Measurements from ENCODE around the gene TBRG4.

The TBRG4 gene

GRCh38 chr7:45053941-45054340 lies 57.6 kb downstream of the TBRG4 start:
- no peaks in the 10 kb centered on the region for H3K9me3 ChIP-seq (ENCODE audit: control insufficient read depth, low read length)
- H2AFZ ChIP-seq: no peak overlapping the region
- H3K4me3 ChIP-seq (ENCODE audit: low read depth, low read length): no peak overlapping the region
- no peak for TF ChIP-seq CTCF (IDR thresholded peaks at IDR 0.05)
- no peaks in the 10 kb centered on the region for H3K27me3 ChIP-seq (ENCODE audit: control insufficient read depth, insufficient read depth, low read length)
- no peaks in the 10 kb centered on the region for H3K79me2 ChIP-seq
- no peak overlapping the region for H3K4me2 ChIP-seq (ENCODE audit: low read length)
- no peaks in the 10 kb centered on the region for H3K4me1 ChIP-seq
- H3K9ac ChIP-seq: no peak overlapping the region
- H3K36me3 ChIP-seq (ENCODE audit: control insufficient read depth, insufficient read depth, low read length): no peaks in the 10 kb centered on the region
- H3K27ac ChIP-seq: no peak overlapping the region

GRCh38 chr7:45053401-45053800 lies 58.1 kb downstream of the TBRG4 start:
- Histone ChIP-seq H3K9me3 (ENCODE audit: control insufficient read depth, low read length) (no peaks in the 10 kb centered on the region), H3K4me3 (ENCODE audit: low read depth, low read length) (no peak overlapping the region), H3K27ac (no peak overlapping the region), H3K27me3 (ENCODE audit: control insufficient read depth, insufficient read depth, low read length) (no peaks in the 10 kb centered on the region), H3K4me1 (no peaks in the 10 kb centered on the region), H3K9ac (no peak overlapping the region), H2AFZ (no peak overlapping the region), H3K36me3 (ENCODE audit: control insufficient read depth, insufficient read depth, low read length) (no peaks in the 10 kb centered on the region), H3K4me2 (ENCODE audit: low read length) (no peak overlapping the region), H3K79me2 (no peaks in the 10 kb centered on the region)
- no peak for TF ChIP-seq CTCF (IDR thresholded peaks at IDR 0.05)

GRCh38 chr7:45052011-45052410 lies 59.5 kb downstream of the TBRG4 start:
- Histone ChIP-seq H3K4me1 (no peaks in the 10 kb centered on the region), H3K4me2 (ENCODE audit: low read length) (no peak overlapping the region), H3K9ac (no peak overlapping the region), H3K27ac (no peak overlapping the region), H3K27me3 (ENCODE audit: control insufficient read depth, insufficient read depth, low read length) (no peaks in the 10 kb centered on the region), H3K79me2 (no peaks in the 10 kb centered on the region), H3K9me3 (ENCODE audit: control insufficient read depth, low read length) (no peaks in the 10 kb centered on the region), H2AFZ (no peak overlapping the region), H3K4me3 (ENCODE audit: low read depth, low read length) (no peak overlapping the region), H3K36me3 (ENCODE audit: control insufficient read depth, insufficient read depth, low read length) (no peaks in the 10 kb centered on the region)
- no peak for TF ChIP-seq CTCF (IDR thresholded peaks at IDR 0.05)

- Histone ChIP-seq H2AFZ (no peak overlapping the region), H3K36me3 (ENCODE audit: control insufficient read depth, insufficient read depth, low read length) (no peaks in the 10 kb centered on the region), H3K9ac (no peak overlapping the region), H3K4me3 (ENCODE audit: low read depth, low read length) (no peak overlapping the region), H3K27ac (no peak overlapping the region), H3K27me3 (ENCODE audit: control insufficient read depth, insufficient read depth, low read length) (no peaks in the 10 kb centered on the region), H3K4me2 (ENCODE audit: low read length) (no peak overlapping the region), H3K9me3 (ENCODE audit: control insufficient read depth, low read length) (no peaks in the 10 kb centered on the region), H3K79me2 (no peaks in the 10 kb centered on the region), H3K4me1 (no peaks in the 10 kb centered on the region)
- TF ChIP-seq CTCF (IDR thresholded peaks at IDR 0.05): no peak
Observed at GRCh38 chr7:45050198-45050597, 61.3 kb downstream of the TBRG4 start.

Data from parathyroid adenoma (tissue), 2 donors.